K562 (cell line): ENCODE results near the gene ZNF17. TPM values are rescaled to one million over a fixed set of nuclear protein-coding genes. Genes with fewer than 3 reads are reported as not detected.

Experiments
- BRCA1 ChIP-seq, 2 experiments: fragments of 450-650 bp in 1 of 2; sonication (generic) in 1 of 2; formaldehyde crosslinking in 1 of 2; IDR thresholded peaks; 2 replicates each; pipeline versions ENCODE4 v1.5.0 to v1.6.1; 2017 to 2020; ENCODE audit warnings: mild to moderate bottlenecking in 1 of 2, missing genetic modification reagents in 1 of 2
- CHD4 ChIP-seq: fragments of 200-600 bp; sonication (generic); IDR thresholded peaks from 3 replicates; pipeline ENCODE4 v1.6.1; 2012; ENCODE audit warnings: low read depth, mild to moderate bottlenecking, mixed read lengths, low read length, inconsistent platforms; ENCODE audit not compliant: insufficient read depth, insufficient replicate concordance, poor library complexity, severe bottlenecking
- ESRRA ChIP-seq: fragments of 450-650 bp; IDR thresholded peaks from 2 replicates; pipeline ENCODE4 v1.6.1; 2014; ENCODE audit warnings: low read depth, mild to moderate bottlenecking, moderate library complexity, borderline replicate concordance
- FIP1L1 ChIP-seq: fragments of 200-400 bp; formaldehyde crosslinking; IDR thresholded peaks from 2 replicates; pipeline ENCODE4 v1.6.1; 2018; ENCODE audit warnings: mild to moderate bottlenecking, low read depth, low read length; ENCODE audit not compliant: poor library complexity, severe bottlenecking
- HDAC6 ChIP-seq: IDR thresholded peaks from 2 replicates; pipeline ENCODE4 v1.6.1; 2012; ENCODE audit warnings: low read depth, mild to moderate bottlenecking, control low read depth, inconsistent platforms, low read length, moderate library complexity
- KDM2B ChIP-seq: fragments of 250-450 bp; sonication (Bioruptor Pico); IDR thresholded peaks from 2 replicates; pipeline ENCODE4 v1.8.0; 2021; ENCODE audit warnings: mild to moderate bottlenecking, moderate library complexity
- KLF1 ChIP-seq: fragments of 450-650 bp; IDR thresholded peaks from 2 replicates; pipeline ENCODE4 v1.6.1; 2016; ENCODE audit warnings: missing genetic modification characterization, missing compliant biosample characterization
- LARP7 ChIP-seq: fragments of 450-650 bp; IDR thresholded peaks from 2 replicates; pipeline ENCODE4 v1.6.1; 2016
- MYNN ChIP-seq, 2 experiments: sonication (generic); formaldehyde crosslinking in 1 of 2; IDR thresholded peaks; 2 replicates each; pipeline versions ENCODE4 v1.5.0 to v1.6.1; 2016 to 2020; ENCODE audit warnings: antibody characterized with exemption in 1 of 2, missing genetic modification reagents in 1 of 2
- NBN ChIP-seq: fragments of 450-650 bp; IDR thresholded peaks from 2 replicates; pipeline ENCODE4 v1.6.1; 2016; ENCODE audit warnings: low read depth, mild to moderate bottlenecking
- PHF21A ChIP-seq: fragments of 450-650 bp; IDR thresholded peaks from 2 replicates; pipeline ENCODE4 v1.6.1; 2017; ENCODE audit warnings: low read depth, borderline replicate concordance
- PHF8 ChIP-seq: fragments of 200-600 bp; sonication (generic); IDR thresholded peaks from 2 replicates; pipeline ENCODE4 v1.6.1; 2012; ENCODE audit warnings: mixed run types, mild to moderate bottlenecking, inconsistent platforms, low read length, moderate library complexity, borderline replicate concordance
- POLR2G ChIP-seq: fragments of 200-400 bp; formaldehyde crosslinking; IDR thresholded peaks from 2 replicates; pipeline ENCODE4 v1.6.1; 2017; ENCODE audit warnings: low read depth, mild to moderate bottlenecking, antibody characterized with exemption, low read length, moderate library complexity
- RB1 ChIP-seq: fragments of 450-650 bp; IDR thresholded peaks from 2 replicates; pipeline ENCODE4 v1.6.1; 2017; ENCODE audit warnings: low read depth, mild to moderate bottlenecking
- RBBP5 ChIP-seq: fragments of 200-600 bp; sonication (generic); IDR thresholded peaks from 2 replicates; pipeline ENCODE4 v1.6.1; 2012; ENCODE audit warnings: borderline replicate concordance, mild to moderate bottlenecking, low read length, control low read depth, inconsistent platforms; ENCODE audit not compliant: insufficient read depth, poor library complexity, severe bottlenecking
- SMARCE1 ChIP-seq: fragments of 450-650 bp; IDR thresholded peaks from 2 replicates; pipeline ENCODE4 v1.7.1; 2016; ENCODE audit warnings: mild to moderate bottlenecking
- TCF3 ChIP-seq: sonication (generic); formaldehyde crosslinking; IDR thresholded peaks from 2 replicates; pipeline ENCODE4 v1.4.0; 2020; ENCODE audit warnings: mild to moderate bottlenecking, missing genetic modification reagents
- TRIM24 ChIP-seq, 2 experiments: fragments of 450-650 bp; IDR thresholded peaks; 2 replicates each; pipeline ENCODE4 v1.6.1; 2016
- U2AF2 ChIP-seq: fragments of 200-400 bp; formaldehyde crosslinking; optimal IDR thresholded peaks from 2 replicates; pipeline ENCODE3; 2017; ENCODE audit warnings: low read depth, mild to moderate bottlenecking, low read length
- ZFP36 ChIP-seq: fragments of 150-350 bp; IDR thresholded peaks from 2 replicates; pipeline ENCODE4 v1.6.1; 2018; ENCODE audit warnings: low read length, low read depth; ENCODE audit not compliant: partially characterized antibody
- ZNF175 ChIP-seq: fragments of 200-800 bp; sonication (Bioruptor generic); IDR thresholded peaks from 2 replicates; pipeline ENCODE4 v1.6.1; 2016; ENCODE audit warnings: low read depth, mild to moderate bottlenecking, missing genetic modification characterization, missing compliant biosample characterization
- ZNF395 ChIP-seq: fragments of 200-800 bp; sonication (Bioruptor generic); IDR thresholded peaks from 2 replicates; pipeline ENCODE4 v1.6.1; 2017; ENCODE audit warnings: missing genetic modification characterization, missing compliant biosample characterization
- polyA plus RNA-seq, 8 experiments: library from polyadenylated mRNA; depleted of rRNA in 4 of 8; stranded (reverse) in 5 of 8; unstranded in 3 of 8; fragments of >200 nt; fragmentation: Nextera tagmentation in 2 of 8; fragmentation: Illumina TruSeq in 1 of 8; extraction: Ambion mirVana in 2 of 8; extraction: Trizol in 1 of 8; gene quantifications; 2 replicates each; pipeline versions ENCODE4 v1.2.1 to v1.2.3, GENCODE V29; 2011 to 2014; ENCODE audit warnings: inconsistent platforms in 1 of 8, missing spikeins in 1 of 8
- total RNA-seq, 7 experiments: library from RNA; depleted of rRNA in 6 of 7; stranded (reverse); fragments of >200 nt in 6 of 7; fragmentation: Illumina TruSeq in 2 of 7; extraction: Trizol in 2 of 7; gene quantifications; 2 replicates each; pipeline versions ENCODE4 v1.2.1 to v1.2.3, GENCODE V29; 2011 to 2021; ENCODE audit warnings: low replicate concordance in 1 of 7
- TF ChIP-seq, protein P1 (sequence below): sonication (generic); formaldehyde crosslinking; IDR thresholded peaks from 2 replicates; pipeline ENCODE4 v1.8.1; 2022; ENCODE audit warnings: missing genetic modification reagents
- TF ChIP-seq, protein P2 (sequence below): fragments of 250-450 bp; sonication (Bioruptor Pico); IDR thresholded peaks from 2 replicates; pipeline ENCODE4 v1.5.0; 2020; ENCODE audit warnings: mild to moderate bottlenecking

The ZNF17 gene
- total and polyA plus RNA-seq, 9 of the 15 experiments (the other 6 are each of a cell fraction or from before 2014, with no cell fraction given) = 5.3 to 8.6 (median 6.5) TPM

DNA sequence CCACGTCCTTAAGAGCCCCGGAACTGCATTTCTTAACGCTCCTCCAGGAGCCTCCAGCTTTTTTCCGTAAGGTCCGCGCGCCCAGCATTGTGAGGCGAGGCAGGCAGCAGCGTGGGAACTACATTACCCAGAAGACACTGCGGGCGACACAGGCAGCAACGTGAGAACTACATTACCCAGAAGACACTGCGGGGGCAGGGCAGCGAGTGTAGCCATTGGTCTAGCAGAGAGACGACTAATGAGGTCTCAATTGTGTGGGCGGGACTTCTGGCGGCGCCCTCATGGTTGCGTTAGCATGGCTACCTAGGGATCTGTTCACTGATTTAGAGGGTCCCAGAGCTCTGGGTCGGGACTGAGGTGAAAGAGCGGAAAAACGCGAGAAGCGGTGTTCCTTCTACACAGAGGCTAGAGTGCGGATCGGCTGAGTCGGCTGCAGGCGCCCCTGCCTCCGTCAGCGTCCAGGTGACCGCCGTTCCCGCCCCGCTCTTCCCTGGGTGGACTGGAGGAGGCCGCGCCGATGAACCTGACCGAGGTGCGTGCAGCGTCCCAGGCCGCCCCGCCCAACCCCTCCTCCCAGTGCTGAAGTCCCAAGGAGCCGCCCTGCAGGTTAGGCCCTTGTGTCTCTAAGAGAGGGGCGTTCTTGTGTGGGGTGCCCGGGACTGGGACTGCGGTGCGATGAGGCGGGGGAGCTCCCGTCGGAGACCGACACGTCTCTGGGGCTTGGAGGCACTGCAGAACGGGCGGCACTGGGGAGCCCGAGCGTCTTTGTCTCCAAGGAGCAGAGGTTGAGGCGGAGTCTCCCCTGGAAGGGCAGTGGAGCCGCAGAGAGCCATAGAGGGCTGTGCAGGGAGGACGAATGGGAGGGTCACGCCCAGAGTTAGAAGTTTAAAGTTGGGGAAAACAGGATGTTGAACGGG, 24.4 kb downstream of the ZNF17 start, which contains the start of gene ZNF749 (continued):
- TF ChIP-seq TCF3 (no peak), NBN (no peak), U2AF2 (no peak), KDM2B (CRISPR knock-in tag) (no peak), PHF21A (no peak), RB1 (peak; percentile 59; the same call in 1 of the 2 replicates), PHF8 (peak; percentile 78; the same call in 1 of the 2 replicates), ZNF175 (CRISPR knock-in tag) (peak; percentile 56; the same call in 1 of the 2 replicates), ZNF395 (CRISPR knock-in tag) (peak; percentile 69; the same call in 1 of the 2 replicates), RBBP5 (no peak), MYNN (IDR thresholded peaks at IDR 0.05) (no peak), MYNN (CRISPR knock-in tag; IDR thresholded peaks at IDR 0.05) (no peak), HDAC6 (no peak), ESRRA (no peak; the same call in 1 of the 2 replicates), BRCA1 (IDR thresholded peaks at IDR 0.05) (no peak), BRCA1 (CRISPR knock-in tag; IDR thresholded peaks at IDR 0.05) (no peak), FIP1L1 (no peak), KLF1 (tag) (no peak), TRIM24 (IDR thresholded peaks at IDR 0.05) (no peak), SMARCE1 (no peak), LARP7 (no peak), ZFP36 (no peak), POLR2G (peak; percentile 77), CHD4 (no peak)
- TF ChIP-seq, protein P1, sequence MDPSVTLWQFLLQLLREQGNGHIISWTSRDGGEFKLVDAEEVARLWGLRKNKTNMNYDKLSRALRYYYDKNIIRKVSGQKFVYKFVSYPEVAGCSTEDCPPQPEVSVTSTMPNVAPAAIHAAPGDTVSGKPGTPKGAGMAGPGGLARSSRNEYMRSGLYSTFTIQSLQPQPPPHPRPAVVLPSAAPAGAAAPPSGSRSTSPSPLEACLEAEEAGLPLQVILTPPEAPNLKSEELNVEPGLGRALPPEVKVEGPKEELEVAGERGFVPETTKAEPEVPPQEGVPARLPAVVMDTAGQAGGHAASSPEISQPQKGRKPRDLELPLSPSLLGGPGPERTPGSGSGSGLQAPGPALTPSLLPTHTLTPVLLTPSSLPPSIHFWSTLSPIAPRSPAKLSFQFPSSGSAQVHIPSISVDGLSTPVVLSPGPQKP (CRISPR knock-in tag) = no peak
- TF ChIP-seq, protein P2, sequence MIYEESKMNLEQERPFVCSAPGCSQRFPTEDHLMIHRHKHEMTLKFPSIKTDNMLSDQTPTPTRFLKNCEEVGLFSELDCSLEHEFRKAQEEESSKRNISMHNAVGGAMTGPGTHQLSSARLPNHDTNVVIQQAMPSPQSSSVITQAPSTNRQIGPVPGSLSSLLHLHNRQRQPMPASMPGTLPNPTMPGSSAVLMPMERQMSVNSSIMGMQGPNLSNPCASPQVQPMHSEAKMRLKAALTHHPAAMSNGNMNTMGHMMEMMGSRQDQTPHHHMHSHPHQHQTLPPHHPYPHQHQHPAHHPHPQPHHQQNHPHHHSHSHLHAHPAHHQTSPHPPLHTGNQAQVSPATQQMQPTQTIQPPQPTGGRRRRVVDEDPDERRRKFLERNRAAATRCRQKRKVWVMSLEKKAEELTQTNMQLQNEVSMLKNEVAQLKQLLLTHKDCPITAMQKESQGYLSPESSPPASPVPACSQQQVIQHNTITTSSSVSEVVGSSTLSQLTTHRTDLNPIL (CRISPR knock-in tag) = no peak
